GM12892 (cell line): ENCODE results near the gene IL1RAPL1.

Experiments
- POLR2A ChIP-seq: IDR thresholded peaks from 2 replicates; pipeline ENCODE4 v1.6.1; 2011; ENCODE audit warnings: low read depth, low read length, control low read depth
- POLR2AphosphoS5 ChIP-seq: IDR thresholded peaks from 2 replicates; pipeline ENCODE4 v1.6.1; 2011; ENCODE audit warnings: low read depth, low read length, control low read depth

DNA sequence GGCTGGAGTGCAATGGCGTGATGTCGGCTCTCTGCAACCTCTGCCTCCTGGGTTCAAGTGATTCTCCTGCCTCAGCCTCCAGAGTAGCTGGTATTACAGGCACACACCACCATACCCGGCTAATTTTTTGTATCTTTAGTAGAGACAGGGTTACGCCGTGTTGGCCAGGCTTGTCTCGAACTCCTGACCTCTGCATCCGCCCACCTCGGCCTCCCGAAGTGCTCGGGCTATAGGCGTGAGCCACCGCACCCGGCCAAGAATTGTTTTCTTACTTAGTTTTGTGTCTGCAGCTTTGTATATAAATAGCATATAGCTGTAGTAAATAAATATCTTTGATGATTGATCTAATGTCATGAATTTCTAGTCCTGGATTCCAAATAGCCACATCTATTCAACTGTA lies 81.1 kb downstream of the IL1RAPL1 start:
- TF ChIP-seq POLR2AphosphoS5 (no peak), POLR2A (no peak)
